ENCODE measurements around the gene AFAP1.

- no peak for TF ChIP-seq CTCF (IDR thresholded peaks at IDR 0.05; ENCODE audit: extremely low read depth in 1 of 2, insufficient read depth in 1 of 2, low read depth in 1 of 2, low read length in 2 of 2)
- TF ChIP-seq EZH2 (IDR thresholded peaks at IDR 0.05; ENCODE audit: borderline replicate concordance, low read depth, low read length, severe bottlenecking) = no peak
- TF ChIP-seq POLR2A (IDR thresholded peaks at IDR 0.05; ENCODE audit: low read depth, low read length) = no peak
- TF ChIP-seq MYC (IDR thresholded peaks at IDR 0.05; ENCODE audit: low read depth, low read length) = no peak
- no peak for TF ChIP-seq MAX (IDR thresholded peaks at IDR 0.05; ENCODE audit: insufficient read depth, insufficient read length)
- no peak for TF ChIP-seq POLR2AphosphoS5 (IDR thresholded peaks at IDR 0.05; ENCODE audit: insufficient read depth, low read depth, low read length)
- no peak for TF ChIP-seq JUN (IDR thresholded peaks at IDR 0.05; ENCODE audit: borderline replicate concordance, insufficient read depth, insufficient read length, low read depth)
- TF ChIP-seq GATA2 (IDR thresholded peaks at IDR 0.05; ENCODE audit: insufficient read depth, insufficient read length, low read depth, low read length) = no peak
These were observed 185.7 kb downstream of the AFAP1 start for GRCh38 chr4:7753931-7754465.
